NCI-H128 (cell line): ENCODE measurements around the gene LRCH4.
A peak's percentile ranks its signal among the peaks of the same experiment; 100 is the strongest.

Experiments used
- DNase-seq: peaks from one replicate; lab custom pipeline; 2025; ENCODE audit not compliant: unreplicated experiment; lab: John Stamatoyannopoulos, UW

Gene LRCH4

DNA sequence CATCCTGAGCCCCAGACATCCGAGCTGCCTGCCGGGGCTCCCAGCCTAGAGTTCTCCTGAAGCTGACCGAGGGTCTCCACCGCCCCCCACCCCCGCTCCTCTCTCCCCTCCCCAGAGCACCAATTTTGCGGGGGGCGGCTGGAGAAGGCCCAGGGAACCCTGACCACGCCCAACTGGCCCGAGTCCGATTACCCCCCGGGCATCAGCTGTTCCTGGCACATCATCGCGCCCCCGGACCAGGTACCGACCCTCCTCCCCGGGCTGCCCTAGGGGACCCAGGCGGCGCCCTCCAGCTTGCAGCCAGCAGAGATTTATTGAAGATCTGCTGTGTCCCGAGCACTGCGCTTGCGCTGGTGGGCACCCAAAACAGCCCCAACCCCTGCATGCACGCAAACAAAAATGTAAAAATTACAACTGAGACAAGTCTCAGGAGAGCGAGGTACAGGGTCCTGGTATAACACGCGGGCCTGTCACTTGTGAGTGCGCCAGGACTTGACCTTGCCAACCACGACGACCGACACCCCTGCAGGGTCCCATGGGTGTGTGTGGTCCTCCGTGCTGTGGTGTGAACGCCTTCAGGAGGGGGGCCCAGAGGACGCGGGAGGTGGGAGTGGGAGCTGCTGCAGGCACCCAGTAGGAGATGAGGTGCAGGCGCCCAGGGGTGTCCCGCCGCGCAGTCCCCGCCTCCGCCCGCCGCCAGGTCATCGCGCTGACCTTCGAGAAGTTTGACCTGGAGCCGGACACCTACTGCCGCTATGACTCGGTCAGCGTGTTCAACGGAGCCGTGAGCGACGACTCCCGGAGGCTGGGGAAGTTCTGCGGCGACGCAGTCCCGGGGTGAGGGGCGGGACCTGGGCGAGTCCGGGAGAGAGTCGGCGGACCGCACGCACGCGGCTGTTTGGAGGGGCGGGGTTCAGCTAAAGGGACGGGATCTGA lies 19.3 kb upstream of the LRCH4 start:
- no peak for DNase-seq

DNA sequence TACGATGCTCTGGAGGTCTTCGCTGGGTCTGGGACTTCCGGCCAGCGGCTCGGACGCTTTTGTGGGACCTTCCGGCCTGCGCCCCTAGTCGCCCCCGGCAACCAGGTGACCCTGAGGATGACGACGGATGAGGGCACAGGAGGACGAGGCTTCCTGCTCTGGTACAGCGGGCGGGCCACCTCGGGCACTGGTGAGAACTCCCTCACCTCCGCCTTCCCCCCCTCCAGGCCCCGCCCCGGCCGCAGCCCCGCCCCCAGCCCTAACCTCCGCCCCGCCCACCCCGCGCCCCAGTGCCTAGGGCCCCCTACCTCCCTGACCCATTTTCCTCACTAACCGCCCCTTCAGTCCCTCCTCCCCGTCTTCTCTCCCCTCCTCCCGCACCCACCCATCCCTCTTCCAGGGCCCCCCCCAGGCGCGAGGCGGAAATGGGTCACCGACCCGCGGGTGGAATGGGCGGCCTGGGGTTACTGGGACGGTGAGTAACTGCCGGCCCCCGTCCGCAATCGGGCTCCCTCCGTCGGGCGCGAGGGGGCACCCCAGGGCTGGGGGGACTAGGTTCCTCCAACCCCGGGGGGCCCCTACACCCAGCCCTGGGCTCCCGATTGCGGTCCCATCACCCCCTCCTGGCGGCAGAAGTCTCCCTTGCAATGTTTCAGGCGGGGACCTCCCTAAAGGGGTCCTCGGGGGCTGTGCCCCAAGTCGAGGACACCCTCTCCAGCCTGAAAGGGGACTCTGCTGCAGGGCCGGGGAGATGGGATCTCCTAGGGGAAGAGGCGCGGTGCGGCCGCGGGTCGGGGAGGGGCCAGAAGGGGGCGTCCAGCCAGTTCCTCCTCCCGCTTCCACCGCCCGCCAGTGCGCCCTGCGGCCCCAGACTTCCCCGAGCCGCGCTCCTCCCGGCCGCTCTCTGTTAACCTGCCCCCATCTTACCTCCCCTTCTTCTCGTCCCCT lies 18.4 kb upstream of the LRCH4 start:
- no peak for DNase-seq

DNA sequence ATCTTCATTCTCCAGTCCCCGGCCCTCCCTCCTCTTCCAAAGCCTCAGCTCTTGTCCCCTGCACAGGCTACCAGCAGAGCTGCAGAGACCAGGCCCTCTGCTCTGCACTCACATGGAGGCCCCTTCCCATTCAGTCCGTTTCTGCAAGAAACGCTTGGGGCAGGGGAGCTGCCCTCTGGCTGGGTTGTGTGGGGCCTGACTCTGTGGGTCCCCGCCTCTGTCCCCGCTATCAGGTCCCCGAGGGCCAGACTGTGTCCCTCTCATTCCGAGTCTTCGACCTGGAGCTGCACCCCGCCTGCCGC lies 17.7 kb upstream of the LRCH4 start:
- DNase-seq = no peak

- DNase-seq = no peak
Observed at GRCh38 chr7:100602889-100603725, 17.2 kb upstream of the LRCH4 start.

GRCh38 chr7:100600730-100601038 lies 14.8 kb upstream of the LRCH4 start:
- DNase-seq = no peak

DNA sequence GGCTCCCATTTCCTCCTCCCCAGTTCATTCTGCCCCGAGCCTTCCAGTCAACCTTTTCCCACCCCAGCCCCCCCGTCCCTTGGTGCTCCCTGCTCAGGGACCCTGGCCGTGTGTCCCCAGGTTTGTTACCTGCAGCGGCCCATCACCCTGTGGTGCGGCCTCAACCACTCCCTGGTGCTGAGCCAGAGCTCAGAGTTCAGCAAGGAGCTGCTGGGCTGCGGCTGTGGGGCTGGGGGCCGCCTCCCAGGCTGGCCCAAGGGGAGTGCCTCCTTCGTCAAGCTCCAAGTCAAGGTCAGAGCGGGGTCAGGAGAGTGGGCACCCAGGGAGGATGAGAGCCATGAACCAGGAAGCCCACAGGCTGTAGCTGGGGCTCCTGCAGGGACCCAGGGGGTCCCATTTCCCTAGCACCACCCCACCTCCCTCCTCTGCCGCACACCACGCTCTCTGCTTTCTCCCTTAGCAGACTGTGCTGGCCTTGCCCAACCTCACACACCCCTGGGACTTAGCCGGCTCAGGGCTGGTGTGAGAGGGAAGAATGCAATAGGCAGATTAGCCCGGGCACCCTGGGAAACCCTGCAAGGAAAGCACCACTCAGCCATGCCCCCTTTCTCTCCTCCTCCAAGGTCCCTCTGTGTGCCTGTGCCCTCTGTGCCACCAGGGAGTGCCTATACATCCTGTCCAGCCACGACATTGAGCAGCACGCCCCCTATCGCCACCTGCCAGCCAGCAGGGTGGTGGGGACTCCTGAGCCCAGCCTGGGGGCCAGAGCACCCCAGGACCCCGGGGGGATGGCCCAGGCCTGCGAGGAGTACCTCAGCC lies 14.2 kb upstream of the LRCH4 start:
- no peak for DNase-seq

DNA sequence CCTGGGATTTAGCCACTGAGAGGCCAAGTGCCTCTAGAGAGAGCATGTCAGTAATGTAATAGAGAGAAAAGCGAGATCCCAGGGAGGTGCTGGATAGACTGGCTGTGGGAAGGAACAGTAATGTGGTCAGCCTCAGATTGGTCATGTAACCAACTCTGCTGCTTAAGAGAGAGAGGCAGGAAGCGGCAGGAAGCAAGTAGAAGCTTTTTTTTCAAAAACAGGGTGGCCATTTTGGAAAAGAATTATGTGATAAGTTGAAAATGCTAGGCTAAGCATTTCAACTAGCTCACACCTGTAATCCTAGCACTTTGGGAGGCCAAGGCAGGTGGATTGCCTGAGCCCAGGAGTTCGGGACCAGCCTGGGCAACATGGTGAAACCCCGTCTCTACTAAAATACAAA lies 12.5 kb upstream of the LRCH4 start:
- DNase-seq = no peak

- DNase-seq = no peak
Observed at GRCh38 chr7:100595188-100595587, 9.3 kb upstream of the LRCH4 start.

DNA sequence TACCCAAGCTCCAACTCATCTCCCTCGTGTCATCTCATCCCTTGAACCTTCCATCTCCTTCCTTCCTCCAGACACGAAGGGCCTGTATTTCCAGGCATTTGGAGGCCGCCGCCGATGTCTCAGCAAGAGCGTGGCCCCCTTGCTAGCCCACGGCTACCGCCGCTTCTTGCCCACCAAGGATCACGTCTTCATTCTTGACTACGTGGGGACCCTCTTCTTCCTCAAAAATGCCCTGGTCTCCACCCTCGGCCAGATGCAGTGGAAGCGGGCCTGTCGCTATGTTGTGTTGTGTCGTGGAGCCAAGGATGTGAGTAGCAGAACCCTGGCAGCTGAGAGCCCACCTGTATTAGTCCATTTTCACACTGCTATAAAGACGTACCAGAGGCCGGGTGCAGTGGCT lies 5.7 kb upstream of the LRCH4 start:
- DNase-seq = no peak

DNA sequence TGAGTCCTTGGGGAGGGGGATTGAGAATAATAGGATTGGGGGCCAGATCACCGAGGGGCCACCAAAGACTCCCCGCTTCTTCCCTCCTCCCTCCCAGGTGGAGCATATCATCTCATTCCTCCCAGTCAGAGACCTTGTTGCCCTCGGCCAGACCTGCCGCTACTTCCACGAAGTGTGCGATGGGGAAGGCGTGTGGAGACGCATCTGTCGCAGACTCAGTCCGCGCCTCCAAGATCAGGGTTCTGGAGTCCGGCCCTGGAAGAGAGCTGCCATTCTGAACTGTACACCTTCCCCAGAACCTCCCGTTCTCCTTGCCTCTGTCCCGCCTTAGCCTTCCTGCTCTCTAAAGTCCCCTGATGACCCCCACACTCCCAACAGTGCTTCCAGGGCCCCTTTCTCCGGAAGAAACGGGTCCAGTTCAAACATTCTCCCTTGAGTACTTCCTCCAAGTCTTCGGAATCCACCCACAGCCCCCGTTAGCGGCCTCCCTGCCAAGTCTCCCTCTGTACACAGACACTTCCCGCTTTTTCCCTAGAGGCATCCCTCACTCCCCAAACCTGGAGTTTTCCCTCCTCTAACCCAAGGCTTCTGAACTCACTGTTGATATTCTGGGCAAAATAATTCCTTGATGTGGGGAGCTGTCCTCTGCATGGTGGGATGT lies 4.3 kb upstream of the LRCH4 start:
- no peak for DNase-seq

GRCh38 chr7:100589341-100589947 lies 3.5 kb upstream of the LRCH4 start:
- DNase-seq = no peak

DNA sequence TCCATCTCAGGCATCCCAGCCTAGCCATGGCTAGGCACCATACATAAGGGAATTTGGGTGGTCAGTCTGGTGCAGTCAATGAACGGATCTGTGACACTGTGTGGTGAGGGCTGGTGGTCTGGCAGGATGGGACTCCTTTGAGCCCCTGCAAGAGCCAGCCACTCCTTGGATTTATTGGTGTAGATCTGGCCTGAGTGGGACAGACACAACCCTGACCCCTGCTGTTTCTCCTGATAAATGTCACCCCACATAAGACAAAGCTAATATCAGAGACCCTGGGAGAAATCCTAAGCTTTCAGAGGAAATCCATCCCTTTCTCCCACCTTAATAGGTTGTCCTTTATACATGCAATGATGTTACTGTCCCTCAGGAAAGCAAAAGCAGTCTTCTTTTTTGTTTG lies 2.5 kb upstream of the LRCH4 start:
- no peak for DNase-seq

DNA sequence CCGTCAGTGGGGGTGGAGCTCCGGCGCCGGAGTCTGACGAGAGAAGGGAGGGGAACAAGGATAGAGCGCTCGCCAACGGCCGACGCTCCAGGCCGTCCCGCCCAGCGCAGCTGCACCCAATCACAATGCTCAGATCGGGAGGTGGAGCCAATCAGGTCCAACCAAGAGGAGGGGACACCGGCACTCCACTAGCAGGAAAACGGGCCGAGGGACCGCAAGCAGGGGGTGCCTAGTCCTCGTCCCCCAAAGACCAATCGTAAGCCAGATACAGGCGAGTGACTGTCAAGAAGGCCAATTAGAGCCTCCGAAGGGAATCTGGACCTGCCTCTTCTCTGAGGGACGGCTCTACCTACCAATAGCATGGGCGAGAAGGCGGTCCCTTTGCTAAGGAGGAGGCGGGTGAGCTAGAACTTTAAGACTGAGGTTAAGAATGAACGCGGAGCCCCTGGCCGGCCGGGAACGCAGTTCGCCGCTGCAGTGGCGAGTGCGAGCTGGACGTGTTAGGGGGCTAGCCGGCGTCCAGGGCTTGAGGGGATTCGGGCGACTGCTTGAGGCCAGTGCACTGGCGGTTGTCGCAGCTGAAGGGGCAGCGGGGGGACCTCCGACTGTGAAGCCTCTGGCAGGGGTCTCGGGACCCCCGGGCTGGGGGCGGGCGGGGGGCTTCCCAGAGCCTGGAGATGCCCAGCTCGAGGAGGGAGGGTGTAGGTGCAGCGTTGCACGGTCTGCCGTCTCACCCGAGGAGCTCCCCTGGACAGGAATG lies 517 bp upstream of the LRCH4 start, which contains the start of gene FBXO24:
FBXO24 (plus strand) TSS at position 63 of the 760 bp plus-strand sequence; CDS start at position 361, 298 bp downstream.
- DNase-seq = peak; percentile 99

GRCh38 chr7:100584683-100585510 lies 1.0 kb downstream of the LRCH4 start:
- DNase-seq = no peak

GRCh38 chr7:100584054-100584682 lies 1.8 kb downstream of the LRCH4 start:
- no peak for DNase-seq

- no peak for DNase-seq
Observed at GRCh38 chr7:100583132-100584053, 2.5 kb downstream of the LRCH4 start.
